Kidney (tissue), 14 donors: ENCODE data around the gene LCK. TPM values are rescaled to one million over a fixed set of nuclear protein-coding genes. Genes with fewer than 3 reads are reported as not detected.

Experiments used
- DNase-seq, 5 donors: peaks; one replicate each; pipeline ENCODE4 v3.0.0-alpha.2; 2013 to 2020
- FAIRE-seq: peaks from 2 replicates; lab custom pipeline; 2012; peaks lifted over from hg19 to GRCh38; lab: Jason Lieb, UNC
- H3K27ac ChIP-seq, 2 donors: one replicate each; pipeline ENCODE4 v1.7.0; 2013; ENCODE audit warnings: low read depth in 2 of 2, low read length in 2 of 2, inconsistent platforms in 1 of 2
- H3K27me3 ChIP-seq: one replicate; pipeline ENCODE4 v1.7.1; 2013; ENCODE audit warnings: low read length, inconsistent platforms; ENCODE audit not compliant: control insufficient read depth, insufficient read depth
- H3K36me3 ChIP-seq, 3 donors: one replicate each; pipeline versions ENCODE4 v1.7.0 to v1.7.1; 2013; ENCODE audit warnings: low read length in 3 of 3, control low read depth in 1 of 3, inconsistent platforms in 1 of 3; ENCODE audit not compliant: insufficient read depth in 3 of 3, control insufficient read depth in 2 of 3
- H3K4me1 ChIP-seq, 3 donors: one replicate each; pipeline versions ENCODE4 v1.7.0 to v1.7.1; 2013; ENCODE audit warnings: low read length in 3 of 3, inconsistent platforms in 1 of 3, low read depth in 1 of 3; ENCODE audit not compliant: control insufficient read depth in 2 of 3, insufficient read depth in 2 of 3
- H3K4me3 ChIP-seq, 3 donors: one replicate each; pipeline versions ENCODE4 v1.7.0 to v1.8.1; 2013; ENCODE audit warnings: low read length in 3 of 3, control low read depth in 1 of 3, inconsistent platforms in 1 of 3
- H3K9ac ChIP-seq, 3 donors: one replicate each; pipeline versions ENCODE4 v1.7.0 to v1.7.1; 2013; ENCODE audit warnings: low read length in 3 of 3, control low read depth in 1 of 3, inconsistent platforms in 1 of 3
- H3K9me3 ChIP-seq, 3 donors: one replicate each; pipeline versions ENCODE4 v1.7.0 to v1.7.1; 2013; ENCODE audit warnings: low read length in 3 of 3, control low read depth in 1 of 3, inconsistent platforms in 1 of 3; ENCODE audit not compliant: control insufficient read depth in 2 of 3, insufficient read depth in 1 of 3
- CTCF ChIP-seq: IDR thresholded peaks from 3 replicates; pipeline ENCODE4 v1.5.1; 2012; ENCODE audit warnings: mild to moderate bottlenecking, moderate library complexity, borderline replicate concordance; ENCODE audit not compliant: insufficient read depth; ENCODE audit errors: extremely low read depth
- intact Hi-C: fragments of 100-400 bp; cut with DNase I; formaldehyde crosslinking; loops from one replicate; pipeline ENCODE4 v1.11.1; 2022
- polyA plus RNA-seq: library from polyadenylated mRNA; stranded (reverse); fragments of 350-450 nt; fragmentation: Illumina TruSeq; extraction: RNeasy Lipid Tissue Mini Kit (QIAGEN cat#74804); gene quantifications from one replicate; pipeline ENCODE4 v1.2.3, GENCODE V29; 2014; ENCODE audit warnings: low read depth, low replicate concordance; ENCODE audit not compliant: insufficient read depth
- total RNA-seq: library from RNA; stranded (reverse); fragmentation: NEBNext Ultra II Directional; extraction: Animal tissue kit (Norgen Biotek cat#: 25700); gene quantifications from one replicate; pipeline ENCODE4 v1.2.1, GENCODE V29; 2021
- donor health status: control.
- donor health status: control.
- donor health status: control.
- donor health status: control.
- donor health status: control.
- donor health status: DM: yes; HTN: yes; CAD: no.
- donor health status: Normal renal cell carcinoma (clear cell type).

Gene LCK
- total and polyA plus RNA-seq, 2 donors from 2014 or later, result 0.99 to 10.3 TPM

- Histone ChIP-seq H3K9me3 (no peaks in the 10 kb centered on the region), H3K9ac (no peak overlapping the region), H3K27ac (no peak overlapping the region), H3K36me3 (no peaks in the 10 kb centered on the region), H3K4me3 (no peak overlapping the region), H3K4me1 (peaks cover 0 to 4% (median 0%) of the 10 kb centered on the region in 3 donors), H3K27me3 (no peaks in the 10 kb centered on the region)
- DNase-seq, result no peak
- TF ChIP-seq CTCF, result no peak
- no peak for FAIRE-seq
- intact Hi-C loops, result no loop called here
These were observed 14.8 kb downstream of the LCK start for GRCh38 chr1:32265846-32266245.

- FAIRE-seq (no peak), DNase-seq (peak in 1 of 5 donors; percentile 52)
- Histone ChIP-seq H3K36me3 (no peaks in the 10 kb centered on the region), H3K9me3 (no peaks in the 10 kb centered on the region), H3K4me1 (peaks cover 0 to 4% (median 0%) of the 10 kb centered on the region in 3 donors), H3K9ac (no peak overlapping the region), H3K27ac (no peak overlapping the region), H3K27me3 (no peaks in the 10 kb centered on the region), H3K4me3 (no peak overlapping the region)
- intact Hi-C loops, result no loop called here
- TF ChIP-seq CTCF, result no peak
These were observed 16.0 kb downstream of the LCK start for GRCh38 chr1:32266921-32267591.

GRCh38 chr1:32269744-32270143, 18.7 kb downstream of the LCK start:
- Histone ChIP-seq H3K36me3 (no peaks in the 10 kb centered on the region), H3K27ac (no peak overlapping the region), H3K4me3 (no peak overlapping the region), H3K27me3 (no peaks in the 10 kb centered on the region), H3K4me1 (peaks cover 0 to 8% (median 2%) of the 10 kb centered on the region in 3 donors), H3K9ac (no peak overlapping the region), H3K9me3 (peaks cover 0 to 2% (median 0%) of the 10 kb centered on the region in 3 donors)
- FAIRE-seq (no peak), DNase-seq (no peak)
- no peak for TF ChIP-seq CTCF
- intact Hi-C loops, result no loop called here
